ENCODE measurements around the gene AHSG. TPM values are rescaled to one million over a fixed set of nuclear protein-coding genes. Genes with fewer than 3 reads are reported as not detected.

AHSG gene
- total RNA-seq, 6 experiments from 2014 or later, result 718 to 1,905 (median 1,079) TPM

GRCh38 chr3:186598108-186598784 is 14.6 kb upstream of the AHSG start:
- Histone ChIP-seq H3K36me3 (no peaks in the 10 kb centered on the region), H3K4me1 (peaks cover 3 to 73% (median 29%) of the 10 kb centered on the region in 4 donors), H3K9me3 (no peaks in the 10 kb centered on the region), H3K27ac (peak overlapping the region; percentile 76 to 96 (median 91)), H3K27me3 (no peaks in the 10 kb centered on the region), H3K4me3 (peak overlapping the region in 1 of 3 donors; percentile 18)
- TF ChIP-seq POLR2A (IDR thresholded peaks at IDR 0.05), result no peak
- no peak for TF ChIP-seq CTCF (IDR thresholded peaks at IDR 0.05)
- intact Hi-C loops (cut with DNase I), result no loop called here
- WGBS (ENCODE audit: insufficient coverage, low coverage, low lambda C conversion rate, missing lambda C conversion rate), result 15% methylated on average over 8 of the region's 11 CpGs
- peak; percentile 49 to 66 (median 56) for ATAC-seq
- peak; percentile 69 to 76 (median 73) for DNase-seq

GRCh38 chr3:186598794-186599141 is 14.1 kb upstream of the AHSG start:
- Histone ChIP-seq H3K36me3 (no peaks in the 10 kb centered on the region), H3K27ac (peak overlapping the region; percentile 75 to 96 (median 91)), H3K27me3 (no peaks in the 10 kb centered on the region), H3K4me1 (peaks cover 3 to 73% (median 29%) of the 10 kb centered on the region in 4 donors), H3K9me3 (no peaks in the 10 kb centered on the region), H3K4me3 (peak overlapping the region in 1 of 3 donors; percentile 18)
- 20% methylated on average over 4 of the region's 4 CpGs for WGBS (ENCODE audit: insufficient coverage, low coverage, low lambda C conversion rate, missing lambda C conversion rate)
- DNase-seq, result no peak
- intact Hi-C loops (cut with DNase I), result no loop called here
- TF ChIP-seq CTCF (IDR thresholded peaks at IDR 0.05) (no peak), POLR2A (IDR thresholded peaks at IDR 0.05) (no peak)
- ATAC-seq, result peak in 2 of 4 donors; percentile 13 to 15

- intact Hi-C loops (cut with DNase I), result no loop called here
- H3K36me3 ChIP-seq, result no peaks in the 10 kb centered on the region
- no peaks in the 10 kb centered on the region for H3K9me3 ChIP-seq
- ATAC-seq, result peak; percentile 66 to 90 (median 82)
- H3K27ac ChIP-seq, result peak overlapping the region; percentile 75 to 96 (median 91)
- H3K27me3 ChIP-seq, result no peaks in the 10 kb centered on the region
- TF ChIP-seq CTCF (IDR thresholded peaks at IDR 0.05) (no peak), POLR2A (IDR thresholded peaks at IDR 0.05) (no peak)
- H3K4me3 ChIP-seq, result peak overlapping the region in 2 of 3 donors; percentile 10 to 18
- H3K4me1 ChIP-seq, result peaks cover 3 to 73% (median 28%) of the 10 kb centered on the region in 4 donors
- peak; percentile 61 to 88 (median 82) for DNase-seq
- WGBS (ENCODE audit: insufficient coverage, low coverage, low lambda C conversion rate, missing lambda C conversion rate), result 36% methylated on average over 10 of the region's 12 CpGs
These were observed 13.6 kb upstream of the AHSG start for GRCh38 chr3:186599142-186599784.

GRCh38 chr3:186599785-186600166 is 13.1 kb upstream of the AHSG start:
- ATAC-seq (peak; percentile 1 to 42 (median 24)), DNase-seq (no peak)
- 13% methylated on average over 2 of the region's 2 CpGs for WGBS (ENCODE audit: insufficient coverage, low coverage, low lambda C conversion rate, missing lambda C conversion rate)
- H3K27me3 ChIP-seq, result no peaks in the 10 kb centered on the region
- no peaks in the 10 kb centered on the region for H3K9me3 ChIP-seq
- intact Hi-C loops (cut with DNase I), result no loop called here
- H3K4me3 ChIP-seq, result peak overlapping the region in 1 of 3 donors; percentile 18
- TF ChIP-seq CTCF (IDR thresholded peaks at IDR 0.05) (no peak), POLR2A (IDR thresholded peaks at IDR 0.05) (no peak)
- no peaks in the 10 kb centered on the region for H3K36me3 ChIP-seq
- peaks cover 3 to 73% (median 28%) of the 10 kb centered on the region in 4 donors for H3K4me1 ChIP-seq
- peak overlapping the region; percentile 75 to 96 (median 91) for H3K27ac ChIP-seq
